Measurements from ENCODE around the gene SNAP91. TPM values are rescaled to one million over a fixed set of nuclear protein-coding genes. Genes with fewer than 3 reads are reported as not detected.
A peak's percentile ranks its signal among the peaks of the same experiment; 100 is the strongest.

The SNAP91 gene
- total RNA-seq, 2 donors from 2014 or later = 0.58 to 1.6 TPM

DNA sequence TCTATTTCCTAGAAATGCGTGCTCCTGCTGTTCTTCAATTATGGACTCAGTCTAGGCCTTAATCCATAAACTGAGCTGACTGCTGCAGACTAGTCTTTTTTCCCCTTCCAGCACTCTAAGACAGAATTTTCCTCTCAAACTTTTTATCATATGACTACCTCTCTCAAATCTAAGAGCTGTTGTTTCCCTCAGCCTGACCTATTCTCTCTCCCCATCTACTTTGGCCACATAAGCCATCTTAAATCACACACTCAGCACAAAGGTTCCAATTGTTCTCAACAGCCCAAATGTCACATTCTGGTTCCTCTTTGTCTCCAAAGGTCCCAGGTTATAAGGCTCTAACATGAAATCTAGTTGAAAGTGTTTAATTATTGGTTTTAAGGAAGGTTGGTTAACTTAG, 111.4 kb downstream of the SNAP91 start:
- Mint-ChIP-seq H3K27ac (no peak overlapping the region), H3K9me3 (no peaks in the 10 kb centered on the region), H3K36me3 (ENCODE audit: low read depth) (no peaks in the 10 kb centered on the region), H3K4me3 (no peak overlapping the region), H3K27me3 (ENCODE audit: insufficient read depth) (no peaks in the 10 kb centered on the region), H3K4me1 (peaks cover 6% of the 10 kb centered on the region)
- 89 to 100% methylated on average over 1 of the region's 1 CpG for WGBS, 2 experiments (ENCODE audit: insufficient coverage in 1 of 2, insufficient read length in 1 of 2)
- no peaks in the 10 kb centered on the region for H3K27me3 ChIP-seq (ENCODE audit: control insufficient read depth, insufficient read depth, low read length, poor library complexity, severe bottlenecking)
- H3K4me3 ChIP-seq (ENCODE audit: low read length) = no peak overlapping the region
- no peak for DNase-seq
- TF ChIP-seq, protein P1, sequence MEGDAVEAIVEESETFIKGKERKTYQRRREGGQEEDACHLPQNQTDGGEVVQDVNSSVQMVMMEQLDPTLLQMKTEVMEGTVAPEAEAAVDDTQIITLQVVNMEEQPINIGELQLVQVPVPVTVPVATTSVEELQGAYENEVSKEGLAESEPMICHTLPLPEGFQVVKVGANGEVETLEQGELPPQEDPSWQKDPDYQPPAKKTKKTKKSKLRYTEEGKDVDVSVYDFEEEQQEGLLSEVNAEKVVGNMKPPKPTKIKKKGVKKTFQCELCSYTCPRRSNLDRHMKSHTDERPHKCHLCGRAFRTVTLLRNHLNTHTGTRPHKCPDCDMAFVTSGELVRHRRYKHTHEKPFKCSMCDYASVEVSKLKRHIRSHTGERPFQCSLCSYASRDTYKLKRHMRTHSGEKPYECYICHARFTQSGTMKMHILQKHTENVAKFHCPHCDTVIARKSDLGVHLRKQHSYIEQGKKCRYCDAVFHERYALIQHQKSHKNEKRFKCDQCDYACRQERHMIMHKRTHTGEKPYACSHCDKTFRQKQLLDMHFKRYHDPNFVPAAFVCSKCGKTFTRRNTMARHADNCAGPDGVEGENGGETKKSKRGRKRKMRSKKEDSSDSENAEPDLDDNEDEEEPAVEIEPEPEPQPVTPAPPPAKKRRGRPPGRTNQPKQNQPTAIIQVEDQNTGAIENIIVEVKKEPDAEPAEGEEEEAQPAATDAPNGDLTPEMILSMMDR (conservative IDR thresholded peaks at IDR 0.05) = no peak
- peaks cover 2% of the 10 kb centered on the region for H3K9me3 ChIP-seq (ENCODE audit: control insufficient read depth, low read length)
- no peak overlapping the region for H3K9ac ChIP-seq (ENCODE audit: extremely low read depth, low read length, poor library complexity, severe bottlenecking)
- no peaks in the 10 kb centered on the region for H3K36me3 ChIP-seq (ENCODE audit: control insufficient read depth, insufficient read depth, low read length)
- peak overlapping the region; percentile 68 for H3K27ac ChIP-seq (ENCODE audit: low read depth, low read length)
- peaks cover 4% of the 10 kb centered on the region for H3K4me1 ChIP-seq (ENCODE audit: control insufficient read depth, insufficient read depth, low read length)

DNA sequence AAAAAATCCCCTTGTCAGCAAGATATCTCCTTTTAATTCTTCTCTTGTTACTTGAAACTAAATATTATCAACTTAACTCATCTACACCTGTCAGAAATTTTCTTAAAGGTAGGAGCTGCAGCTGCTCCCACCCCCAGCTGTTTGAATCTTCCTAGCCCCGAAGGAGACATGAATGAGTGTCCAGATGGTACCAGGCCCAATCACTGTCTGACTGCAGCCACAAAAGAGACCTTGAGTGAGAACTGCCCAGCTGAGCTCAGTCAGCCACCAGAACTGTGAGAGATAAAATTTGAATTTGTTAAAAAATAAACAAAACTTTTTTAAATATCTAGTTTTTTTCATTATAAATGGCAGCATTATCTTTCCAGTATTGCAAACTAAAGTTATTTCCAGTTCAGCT, 111.8 kb downstream of the SNAP91 start:
- H3K27ac Mint-ChIP-seq = no peak overlapping the region
- TF ChIP-seq, protein P1 (conservative IDR thresholded peaks at IDR 0.05) = no peak
- WGBS, 2 experiments (ENCODE audit: insufficient coverage in 1 of 2, insufficient read length in 1 of 2) = 84% methylated on average over 1 of the region's 1 CpG; no CpG with 5 or more reads in 1 of the 2 experiments

DNA sequence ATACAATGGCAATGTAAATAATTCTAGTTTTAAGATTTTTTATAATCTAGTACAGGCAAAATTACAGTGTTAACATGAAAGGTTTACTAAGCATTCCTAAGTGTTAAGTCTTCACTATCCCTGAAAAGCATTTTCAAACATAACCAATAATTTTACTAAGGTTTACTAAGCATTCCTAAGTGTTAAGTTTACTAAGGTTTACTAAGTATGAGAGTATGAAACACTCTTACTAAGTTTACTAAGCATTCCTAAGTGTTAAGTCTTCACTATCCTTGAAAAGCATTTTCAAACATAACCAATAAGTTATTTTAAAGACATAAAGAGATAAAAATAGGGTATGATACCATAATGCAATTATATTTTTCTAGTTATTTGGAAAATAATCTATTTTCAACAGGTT, 114.0 kb downstream of the SNAP91 start:
- TF ChIP-seq, protein P1 (conservative IDR thresholded peaks at IDR 0.05) = no peak
- peaks cover 2% of the 10 kb centered on the region for H3K9me3 Mint-ChIP-seq
- H3K36me3 Mint-ChIP-seq (ENCODE audit: low read depth) = peaks cover 2% of the 10 kb centered on the region
- H3K4me3 ChIP-seq (ENCODE audit: low read length) = no peak overlapping the region
- H3K4me3 Mint-ChIP-seq = no peak overlapping the region
- H3K27me3 Mint-ChIP-seq (ENCODE audit: insufficient read depth) = no peaks in the 10 kb centered on the region
- DNase-seq = no peak
- H3K36me3 ChIP-seq (ENCODE audit: control insufficient read depth, insufficient read depth, low read length) = no peaks in the 10 kb centered on the region
- no peak overlapping the region for H3K27ac ChIP-seq (ENCODE audit: low read depth, low read length)
- peaks cover 6% of the 10 kb centered on the region for H3K4me1 Mint-ChIP-seq
- H3K27ac Mint-ChIP-seq = no peak overlapping the region
- no peaks in the 10 kb centered on the region for H3K27me3 ChIP-seq (ENCODE audit: control insufficient read depth, insufficient read depth, low read length, poor library complexity, severe bottlenecking)
- peaks cover 4% of the 10 kb centered on the region for H3K4me1 ChIP-seq (ENCODE audit: control insufficient read depth, insufficient read depth, low read length)
- peaks cover 5% of the 10 kb centered on the region for H3K9me3 ChIP-seq (ENCODE audit: control insufficient read depth, low read length)
- H3K9ac ChIP-seq (ENCODE audit: extremely low read depth, low read length, poor library complexity, severe bottlenecking) = no peak overlapping the region

More for the DNA sequence above, 111.8 kb downstream of the SNAP91 start:
- Mint-ChIP-seq H3K4me3 (no peak overlapping the region), H3K27me3 (ENCODE audit: insufficient read depth) (no peaks in the 10 kb centered on the region), H3K36me3 (ENCODE audit: low read depth) (peaks cover under 1% of the 10 kb centered on the region), H3K4me1 (peaks cover 6% of the 10 kb centered on the region), H3K9me3 (peaks cover under 1% of the 10 kb centered on the region)
- Histone ChIP-seq H3K9me3 (ENCODE audit: control insufficient read depth, low read length) (peaks cover 5% of the 10 kb centered on the region), H3K36me3 (ENCODE audit: control insufficient read depth, insufficient read depth, low read length) (no peaks in the 10 kb centered on the region), H3K27ac (ENCODE audit: low read depth, low read length) (no peak overlapping the region), H3K4me3 (ENCODE audit: low read length) (no peak overlapping the region), H3K9ac (ENCODE audit: extremely low read depth, low read length, poor library complexity, severe bottlenecking) (no peak overlapping the region), H3K27me3 (ENCODE audit: control insufficient read depth, insufficient read depth, low read length, poor library complexity, severe bottlenecking) (no peaks in the 10 kb centered on the region), H3K4me1 (ENCODE audit: control insufficient read depth, insufficient read depth, low read length) (peaks cover 4% of the 10 kb centered on the region)
- DNase-seq = no peak
